ENCODE measurements around the gene SORCS2.

DNA sequence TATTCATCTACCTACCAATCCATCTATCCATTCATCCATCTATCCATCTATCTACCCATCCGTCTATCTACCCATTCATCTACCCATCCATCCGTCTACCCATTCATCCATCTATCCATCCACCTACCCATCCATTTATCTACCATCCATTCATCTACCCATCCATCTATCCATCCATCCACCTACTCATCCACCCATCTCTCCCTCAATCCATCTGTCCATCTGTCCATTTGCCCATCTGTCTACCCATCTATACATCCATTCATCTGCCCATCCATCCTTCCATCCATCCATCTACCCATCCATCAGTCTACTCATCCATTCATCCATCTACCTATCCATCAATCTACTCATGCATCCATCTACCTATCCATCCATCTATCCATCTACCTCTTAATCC is 369.2 kb downstream of the SORCS2 start:
- TF ChIP-seq, protein P1, sequence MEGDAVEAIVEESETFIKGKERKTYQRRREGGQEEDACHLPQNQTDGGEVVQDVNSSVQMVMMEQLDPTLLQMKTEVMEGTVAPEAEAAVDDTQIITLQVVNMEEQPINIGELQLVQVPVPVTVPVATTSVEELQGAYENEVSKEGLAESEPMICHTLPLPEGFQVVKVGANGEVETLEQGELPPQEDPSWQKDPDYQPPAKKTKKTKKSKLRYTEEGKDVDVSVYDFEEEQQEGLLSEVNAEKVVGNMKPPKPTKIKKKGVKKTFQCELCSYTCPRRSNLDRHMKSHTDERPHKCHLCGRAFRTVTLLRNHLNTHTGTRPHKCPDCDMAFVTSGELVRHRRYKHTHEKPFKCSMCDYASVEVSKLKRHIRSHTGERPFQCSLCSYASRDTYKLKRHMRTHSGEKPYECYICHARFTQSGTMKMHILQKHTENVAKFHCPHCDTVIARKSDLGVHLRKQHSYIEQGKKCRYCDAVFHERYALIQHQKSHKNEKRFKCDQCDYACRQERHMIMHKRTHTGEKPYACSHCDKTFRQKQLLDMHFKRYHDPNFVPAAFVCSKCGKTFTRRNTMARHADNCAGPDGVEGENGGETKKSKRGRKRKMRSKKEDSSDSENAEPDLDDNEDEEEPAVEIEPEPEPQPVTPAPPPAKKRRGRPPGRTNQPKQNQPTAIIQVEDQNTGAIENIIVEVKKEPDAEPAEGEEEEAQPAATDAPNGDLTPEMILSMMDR (IDR thresholded peaks at IDR 0.05), result no peak
- TF ChIP-seq EZH2 (IDR thresholded peaks at IDR 0.05; ENCODE audit: borderline replicate concordance, insufficient read depth, low read depth, low read length, poor library complexity, severe bottlenecking), result no peak
